SU-DHL-6 (cell line): ENCODE results near the gene AP3D1.

Experiments used
- H2AFZ ChIP-seq: fragments of 200-600 bp; sonication (generic); 2 replicates; pipeline ENCODE4 v1.6.1; 2014; ENCODE audit warnings: low read depth, mild to moderate bottlenecking, moderate library complexity, mixed read lengths, antibody characterized with exemption, low read length; ENCODE audit not compliant: severe bottlenecking
- H3F3A ChIP-seq: fragments of 200-600 bp; shearing (Covaris generic); 2 replicates; pipeline ENCODE4 v1.6.0; 2016; ENCODE audit warnings: antibody characterized with exemption, mild to moderate bottlenecking; ENCODE audit not compliant: insufficient read depth
- H3K27ac ChIP-seq: fragments of 200-600 bp; sonication (generic); 2 replicates; pipeline ENCODE4 v1.5.1; 2016; ENCODE audit warnings: low read depth, mild to moderate bottlenecking, low read length, moderate library complexity, mixed read lengths
- H3K27me3 ChIP-seq: fragments of 200-600 bp; sonication (generic), shearing (Covaris generic); 2 replicates; pipeline ENCODE4 v1.6.0; 2014; ENCODE audit warnings: mild to moderate bottlenecking, low read length
- H3K36me3 ChIP-seq: fragments of 200-600 bp; sonication (generic); 2 replicates; pipeline ENCODE4 v1.6.1; 2014; ENCODE audit warnings: mild to moderate bottlenecking, low read length, mixed read lengths
- H3K4me2 ChIP-seq: fragments of 300-600, 200-600 bp; shearing (Covaris generic), sonication (generic); 2 replicates; pipeline ENCODE4 v1.6.0; 2014; ENCODE audit warnings: low read length, low read depth, mild to moderate bottlenecking; ENCODE audit not compliant: poor library complexity, severe bottlenecking
- H3K4me3 ChIP-seq: fragments of 200-600 bp; sonication (generic); 2 replicates; pipeline ENCODE4 v1.5.1; 2014; ENCODE audit warnings: antibody characterized with exemption, low read length, mild to moderate bottlenecking, mixed read lengths; ENCODE audit not compliant: insufficient read depth, poor library complexity, severe bottlenecking
- H3K79me2 ChIP-seq: fragments of 200-600 bp; sonication (generic); 2 replicates; pipeline ENCODE4 v1.6.1; 2014; ENCODE audit warnings: mild to moderate bottlenecking, low read length, moderate library complexity; ENCODE audit not compliant: insufficient read depth
- H3K9ac ChIP-seq: fragments of 200-600 bp; sonication (generic); 2 replicates; pipeline ENCODE4 v1.7.0; 2014; ENCODE audit warnings: mild to moderate bottlenecking, low read length
- H3K9me2 ChIP-seq: fragments of 200-600 bp; sonication (generic); replicated peaks from 2 replicates; pipeline ENCODE4 v1.6.1; 2014; ENCODE audit warnings: low read length; ENCODE audit not compliant: insufficient read depth
- H3K9me3 ChIP-seq: fragments of 200-600 bp; sonication (generic); 2 replicates; pipeline ENCODE4 v1.6.1; 2014; ENCODE audit warnings: low read length, mixed read lengths; ENCODE audit not compliant: insufficient read depth
- H4K20me1 ChIP-seq: fragments of 200-600 bp; sonication (generic); 2 replicates; pipeline ENCODE4 v1.6.1; 2014; ENCODE audit warnings: low read depth, mild to moderate bottlenecking, antibody characterized with exemption, low read length, moderate library complexity, mixed read lengths
- EZH2phosphoT487 ChIP-seq: fragments of 200-600 bp; sonication (generic), shearing (Covaris generic); conservative IDR thresholded peaks from 2 replicates; pipeline ENCODE4 v1.6.1; 2018; ENCODE audit warnings: mild to moderate bottlenecking, antibody characterized with exemption, low read length, moderate library complexity, mixed read lengths
- TF ChIP-seq, protein P1 (sequence below): fragments of 200-600 bp; sonication (generic); IDR thresholded peaks from one replicate; pipeline ENCODE4 v1.5.1; 2017; ENCODE audit warnings: antibody characterized with exemption, mild to moderate bottlenecking, low read length, moderate library complexity; ENCODE audit not compliant: insufficient read depth, poor library complexity, severe bottlenecking

Gene AP3D1

DNA sequence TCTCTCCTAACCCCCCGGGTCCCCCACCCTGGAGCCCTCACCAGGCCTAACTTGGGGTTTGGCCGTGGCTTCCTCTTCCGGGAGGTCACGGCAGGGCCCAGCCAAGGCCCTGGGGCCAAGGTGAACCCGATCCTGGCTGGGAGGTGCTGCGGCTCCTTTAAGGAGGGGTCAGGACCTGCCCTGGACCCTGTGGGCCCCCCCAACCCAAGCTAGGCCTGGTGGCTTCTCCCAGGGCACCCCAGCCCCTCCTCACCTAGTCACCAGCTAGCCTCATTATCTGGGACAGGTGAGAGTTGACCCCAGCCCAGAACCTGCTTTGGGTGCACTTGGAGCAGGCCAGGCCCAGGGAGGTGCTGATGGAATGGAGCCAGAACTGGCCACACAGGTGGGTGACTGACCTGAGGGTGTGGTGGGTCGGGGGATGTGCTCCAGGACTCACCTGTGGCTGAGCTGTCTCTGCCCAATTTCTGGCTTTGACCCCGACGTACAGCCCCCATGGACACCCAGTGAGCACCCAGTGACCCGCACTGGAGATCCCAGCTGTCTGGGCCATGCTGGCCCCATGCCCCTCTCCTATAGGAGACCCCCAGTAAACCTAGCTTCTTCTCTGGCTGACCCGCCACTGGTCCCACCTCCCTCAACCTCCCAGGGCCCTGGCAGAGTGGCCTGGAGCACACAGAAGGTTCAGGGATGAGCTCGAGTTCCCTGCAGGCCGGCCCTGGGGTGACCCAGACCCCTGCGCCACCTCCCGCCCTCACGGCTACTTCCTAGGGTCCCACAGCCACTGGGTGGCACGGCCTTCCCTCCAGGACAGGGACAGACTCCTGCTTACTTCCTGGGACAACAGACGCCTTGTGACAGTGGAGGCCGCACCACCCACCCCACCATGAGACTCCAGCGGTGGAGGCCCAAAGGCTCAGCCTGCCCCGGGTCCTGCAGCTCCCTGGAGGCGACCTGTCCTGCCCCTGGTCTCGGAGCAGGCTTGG is 93.6 kb downstream of the AP3D1 start:
- Histone ChIP-seq H4K20me1 (no peaks in the 10 kb centered on the region), H3K27ac (peak overlapping the region; percentile 59)

DNA sequence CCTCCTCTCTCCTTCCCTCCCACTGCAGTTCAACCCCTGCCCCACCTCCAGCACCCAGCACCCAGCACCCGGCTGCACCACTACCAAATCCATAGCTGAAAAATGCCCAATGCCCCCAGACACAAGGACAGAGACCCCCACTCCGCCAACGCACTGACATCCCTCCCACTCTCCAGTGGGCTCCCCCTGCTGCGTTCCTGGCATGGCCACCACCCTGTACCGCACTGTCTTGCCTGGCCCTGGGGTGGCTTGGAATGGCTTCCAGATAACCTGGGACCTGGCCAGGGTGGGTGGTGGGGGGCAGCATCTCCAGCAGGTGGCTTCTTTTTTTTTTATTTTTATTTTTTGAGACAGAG is 94.6 kb downstream of the AP3D1 start:
- Histone ChIP-seq H3K36me3 (no peaks in the 10 kb centered on the region), H3K79me2 (no peaks in the 10 kb centered on the region), H3K9me2 (no peaks in the 10 kb centered on the region), H3K27me3 (no peaks in the 10 kb centered on the region), H3K27ac (no peak overlapping the region), H2AFZ (no peak overlapping the region), H4K20me1 (no peaks in the 10 kb centered on the region), H3K4me2 (no peak overlapping the region), H3F3A (peaks cover 25% of the 10 kb centered on the region), H3K4me3 (no peak overlapping the region), H3K9me3 (no peaks in the 10 kb centered on the region), H3K9ac (no peak overlapping the region)
- TF ChIP-seq, protein P1, sequence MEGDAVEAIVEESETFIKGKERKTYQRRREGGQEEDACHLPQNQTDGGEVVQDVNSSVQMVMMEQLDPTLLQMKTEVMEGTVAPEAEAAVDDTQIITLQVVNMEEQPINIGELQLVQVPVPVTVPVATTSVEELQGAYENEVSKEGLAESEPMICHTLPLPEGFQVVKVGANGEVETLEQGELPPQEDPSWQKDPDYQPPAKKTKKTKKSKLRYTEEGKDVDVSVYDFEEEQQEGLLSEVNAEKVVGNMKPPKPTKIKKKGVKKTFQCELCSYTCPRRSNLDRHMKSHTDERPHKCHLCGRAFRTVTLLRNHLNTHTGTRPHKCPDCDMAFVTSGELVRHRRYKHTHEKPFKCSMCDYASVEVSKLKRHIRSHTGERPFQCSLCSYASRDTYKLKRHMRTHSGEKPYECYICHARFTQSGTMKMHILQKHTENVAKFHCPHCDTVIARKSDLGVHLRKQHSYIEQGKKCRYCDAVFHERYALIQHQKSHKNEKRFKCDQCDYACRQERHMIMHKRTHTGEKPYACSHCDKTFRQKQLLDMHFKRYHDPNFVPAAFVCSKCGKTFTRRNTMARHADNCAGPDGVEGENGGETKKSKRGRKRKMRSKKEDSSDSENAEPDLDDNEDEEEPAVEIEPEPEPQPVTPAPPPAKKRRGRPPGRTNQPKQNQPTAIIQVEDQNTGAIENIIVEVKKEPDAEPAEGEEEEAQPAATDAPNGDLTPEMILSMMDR, result no peak
- TF ChIP-seq EZH2phosphoT487, result no peak

More for the DNA sequence above, 93.6 kb downstream of the AP3D1 start:
- TF ChIP-seq, protein P1, result no peak
- TF ChIP-seq EZH2phosphoT487, result no peak
- H3F3A ChIP-seq, result peaks cover 19% of the 10 kb centered on the region
- H3K4me2 ChIP-seq, result no peak overlapping the region
- H3K4me3 ChIP-seq, result no peak overlapping the region
- no peak overlapping the region for H2AFZ ChIP-seq
- no peak overlapping the region for H3K9ac ChIP-seq
- no peaks in the 10 kb centered on the region for H3K36me3 ChIP-seq
- no peaks in the 10 kb centered on the region for H3K9me2 ChIP-seq
- no peaks in the 10 kb centered on the region for H3K9me3 ChIP-seq
- no peaks in the 10 kb centered on the region for H3K79me2 ChIP-seq
- H3K27me3 ChIP-seq, result no peaks in the 10 kb centered on the region

DNA sequence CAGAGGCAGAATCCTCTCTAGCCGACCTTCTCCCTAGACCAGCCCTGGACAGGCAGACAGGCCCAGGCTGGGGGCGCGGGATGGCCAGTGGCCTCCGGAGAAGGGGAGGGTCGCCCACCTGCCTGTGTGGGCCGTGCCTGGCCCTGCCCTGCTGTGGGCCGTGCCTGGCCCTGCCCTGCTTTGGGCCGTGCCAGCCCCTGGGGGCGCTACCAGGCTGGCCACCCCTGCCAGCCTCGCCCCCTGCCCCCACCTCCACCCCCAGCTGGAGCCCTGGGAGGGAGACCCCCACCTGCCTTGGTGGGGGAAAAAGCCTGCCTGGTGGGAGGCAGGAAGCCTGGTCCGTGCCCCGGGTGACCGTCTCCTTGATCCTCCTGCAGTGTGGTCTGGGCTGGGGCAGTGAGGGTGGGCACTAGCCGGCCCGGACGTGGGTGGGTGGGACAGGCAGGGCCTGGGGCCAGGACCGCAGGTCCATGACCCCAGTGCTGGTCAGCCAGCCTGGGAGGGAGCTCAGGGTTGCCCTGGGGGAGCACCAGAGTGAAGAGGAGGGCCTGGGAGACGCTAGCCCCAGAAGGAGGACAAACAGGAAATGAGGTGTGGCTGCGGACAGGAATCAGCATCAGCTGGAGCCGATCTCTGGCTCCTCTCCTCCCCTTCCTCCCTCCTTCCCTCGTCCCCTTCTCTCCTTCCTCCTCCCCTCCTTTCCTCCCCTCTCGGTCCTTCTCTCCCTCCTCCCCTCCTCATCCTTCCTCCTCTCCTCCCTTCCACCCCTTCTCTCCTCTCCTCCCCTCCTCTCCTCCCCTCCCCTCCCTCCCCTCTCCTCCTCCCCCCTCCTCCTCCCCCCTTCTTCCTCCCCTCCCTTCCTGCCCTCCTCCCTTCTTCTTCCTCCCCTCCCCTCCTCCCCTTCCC is 95.2 kb downstream of the AP3D1 start:
- no peak for TF ChIP-seq EZH2phosphoT487
- TF ChIP-seq, protein P1, result no peak
- Histone ChIP-seq H3F3A (peaks cover 30% of the 10 kb centered on the region), H3K9me2 (no peaks in the 10 kb centered on the region), H3K9me3 (no peaks in the 10 kb centered on the region), H3K27me3 (no peaks in the 10 kb centered on the region), H3K4me3 (no peak overlapping the region), H3K4me2 (peak overlapping the region; percentile 6), H3K27ac (peak overlapping the region; percentile 22; the same call in 1 of the 2 replicates), H3K9ac (peak overlapping the region; percentile 3; the same call in 1 of the 2 replicates), H4K20me1 (no peaks in the 10 kb centered on the region), H2AFZ (no peak overlapping the region), H3K79me2 (no peaks in the 10 kb centered on the region), H3K36me3 (no peaks in the 10 kb centered on the region)
